Measurements from ENCODE around the gene IL17C. TPM values are rescaled to one million over a fixed set of nuclear protein-coding genes. Genes with fewer than 3 reads are reported as not detected.

IL17C gene
- total and polyA plus RNA-seq, 9 of the 15 experiments (the other 6 are each of a cell fraction or from before 2014, with no cell fraction given) = not detected

GRCh38 chr16:88651989-88652761 lies 13.8 kb downstream of the IL17C start:
- no peaks in the 10 kb centered on the region for H3K9me3 ChIP-seq (replicated peaks; ENCODE audit: control insufficient read depth, insufficient read depth, low read depth, low read length)
- WGBS (ENCODE audit: insufficient coverage, low coverage, missing lambda C conversion rate) = 89% methylated on average over 27 of the region's 29 CpGs
- DNase-seq (ENCODE audit: extremely low read depth in 1 of 4, low spot score in 3 of 4) (no peak), FAIRE-seq (no peak), ATAC-seq (no peak)
- intact Hi-C loops (cut with micrococcal nuclease) = no loop called here
- H3K4me1 ChIP-seq (replicated peaks in 1 of 2; ENCODE audit: control insufficient read depth in 2 of 2, insufficient read depth in 2 of 2, low read length in 2 of 2) = peaks cover 11 to 91% of the 10 kb centered on the region in 2 experiments; a peak in 4 of 5 replicates
- in situ Hi-C loops (cut with MboI) = no loop called here
- no peaks in the 10 kb centered on the region for H3K27me3 ChIP-seq (ENCODE audit: control insufficient read depth in 2 of 2, insufficient read depth in 2 of 2, low read length in 2 of 2)
- H4K20me1 ChIP-seq (replicated peaks; ENCODE audit: control insufficient read depth, insufficient read depth, low read length) = peaks cover 6% of the 10 kb centered on the region; the same call in 1 of the 2 replicates
- H3K9ac ChIP-seq (ENCODE audit: insufficient read depth in 1 of 2, low read depth in 2 of 2, low read length in 2 of 2) = peak overlapping the region; percentile 73 to 82; a peak in 3 of 4 replicates
- ChIA-PET POLR2A (interaction anchor here (0.5 to 1.1 kb wide), 7 partner anchors 10 to 830 kb away, joined by 3 to 4 read pairs (median 3); no protein-coding TSS in a partner anchor), CTCF (ENCODE audit: low intra/inter-chr PET ratio) (no interaction called here)
- no peak overlapping the region for H3K4me3 ChIP-seq
- H3K79me2 ChIP-seq (ENCODE audit: control insufficient read depth, insufficient read depth, low read length) = peaks cover 33% of the 10 kb centered on the region
- H3K4me2 ChIP-seq (ENCODE audit: insufficient read depth, low read length) = no peak overlapping the region
- peaks cover 70% of the 10 kb centered on the region; the same call in 2 of the 3 replicates for H3K36me3 ChIP-seq (ENCODE audit: control insufficient read depth, insufficient read depth, low read length)
- TF ChIP-seq MTA2 (IDR thresholded peaks at IDR 0.05; ENCODE audit: low read depth) (no peak), SRSF3 (IDR thresholded peaks at IDR 0.05; ENCODE audit: insufficient read depth, low read length) (no peak), SFPQ (IDR thresholded peaks at IDR 0.05; ENCODE audit: low read depth, low read length) (no peak), MBD2 (IDR thresholded peaks at IDR 0.05; ENCODE audit: borderline replicate concordance, low read depth) (0 out of 2 replicates have a peak, but pooled peaks have one; percentile 15), XRCC4 (IDR thresholded peaks at IDR 0.05; ENCODE audit: extremely low read depth, insufficient read depth, insufficient read length) (no peak), FOXM1 (IDR thresholded peaks at IDR 0.05; ENCODE audit: low read depth) (no peak), FOXM1 (CRISPR knock-in tag; IDR thresholded peaks at IDR 0.05; ENCODE audit: low read depth) (0 out of 2 replicates have a peak, but pooled peaks have one; percentile 54), PCBP1 (IDR thresholded peaks at IDR 0.05; ENCODE audit: low read depth, low read length, poor library complexity, severe bottlenecking) (peak; percentile 34), KDM5B (IDR thresholded peaks at IDR 0.05; ENCODE audit: insufficient replicate concordance, low read depth, low read length) (peak; percentile 11), PHB2 (IDR thresholded peaks at IDR 0.05; ENCODE audit: low read depth) (no peak), ZNF143 (CRISPR knock-in tag; IDR thresholded peaks at IDR 0.05) (0 out of 2 replicates have a peak, but pooled peaks have one; percentile 28), ZNF175 (CRISPR knock-in tag; IDR thresholded peaks at IDR 0.05; ENCODE audit: low read depth) (no peak), PPARD (CRISPR knock-in tag; IDR thresholded peaks at IDR 0.05) (no peak), CBFB (CRISPR knock-in tag; IDR thresholded peaks at IDR 0.05) (0 out of 2 replicates have a peak, but pooled peaks have one; percentile 51), TEAD4 (IDR thresholded peaks at IDR 0.05; ENCODE audit: low read length) (no peak), TEAD4 (CRISPR knock-in tag; IDR thresholded peaks at IDR 0.05; ENCODE audit: borderline replicate concordance) (0 out of 2 replicates have a peak, but pooled peaks have one; percentile 15)
- BruUV-seq (replicated peaks) = no TSS peak
- no peaks in the 10 kb centered on the region for H3K9me1 ChIP-seq (ENCODE audit: control insufficient read depth, insufficient read depth, low read length)
- H2AFZ ChIP-seq (ENCODE audit: low read depth, low read length) = no peak overlapping the region
- H3K27ac ChIP-seq (ENCODE audit: extremely low read depth, low read depth, low read length) = peak overlapping the region; percentile 95

Data from K562 (cell line).